ENCODE measurements around the gene SLC16A10.

The SLC16A10 gene

GRCh38 chr6:111269401-111269970, 182.2 kb downstream of the SLC16A10 start:
- TF ChIP-seq CTCF (IDR thresholded peaks at IDR 0.05; ENCODE audit: low read depth, low read length): no peak
- peak in 1 of 2 donors; percentile 32 for DNase-seq (ENCODE audit: low read depth in 2 of 2)
- no peak overlapping the region for H3K4me3 ChIP-seq (replicated peaks in 1 of 2; ENCODE audit: low read depth in 2 of 2, low read length in 2 of 2)

- no peak for TF ChIP-seq CTCF (IDR thresholded peaks at IDR 0.05; ENCODE audit: low read depth, low read length)
- no peak for DNase-seq (ENCODE audit: low read depth in 2 of 2)
- H3K4me3 ChIP-seq (replicated peaks in 1 of 2; ENCODE audit: low read depth in 2 of 2, low read length in 2 of 2): no peak overlapping the region
Observed at GRCh38 chr6:111270121-111270520, 182.8 kb downstream of the SLC16A10 start.

GRCh38 chr6:111274593-111275217, 187.4 kb downstream of the SLC16A10 start:
- no peak overlapping the region for H3K4me3 ChIP-seq (replicated peaks in 1 of 2; ENCODE audit: low read depth in 2 of 2, low read length in 2 of 2)
- no peak for DNase-seq (ENCODE audit: low read depth in 2 of 2)
- TF ChIP-seq CTCF (IDR thresholded peaks at IDR 0.05; ENCODE audit: low read depth, low read length): no peak

GRCh38 chr6:111276335-111276734, 189.0 kb downstream of the SLC16A10 start:
- H3K4me3 ChIP-seq (replicated peaks in 1 of 2; ENCODE audit: low read depth in 2 of 2, low read length in 2 of 2): no peak overlapping the region
- TF ChIP-seq CTCF (IDR thresholded peaks at IDR 0.05; ENCODE audit: low read depth, low read length): no peak
- DNase-seq (ENCODE audit: low read depth in 2 of 2): peak in 1 of 2 donors; percentile 21

- DNase-seq (ENCODE audit: low read depth in 2 of 2): no peak
- TF ChIP-seq CTCF (IDR thresholded peaks at IDR 0.05; ENCODE audit: low read depth, low read length): no peak
- H3K4me3 ChIP-seq (replicated peaks in 1 of 2; ENCODE audit: low read depth in 2 of 2, low read length in 2 of 2): no peak overlapping the region
Observed at GRCh38 chr6:111276736-111277135, 189.4 kb downstream of the SLC16A10 start.

- no peak for DNase-seq (ENCODE audit: low read depth in 2 of 2)
- TF ChIP-seq CTCF (IDR thresholded peaks at IDR 0.05; ENCODE audit: low read depth, low read length): no peak
- H3K4me3 ChIP-seq (replicated peaks in 1 of 2; ENCODE audit: low read depth in 2 of 2, low read length in 2 of 2): no peak overlapping the region
Observed at GRCh38 chr6:111277819-111278218, 190.5 kb downstream of the SLC16A10 start.

- no peak overlapping the region for H3K4me3 ChIP-seq (replicated peaks in 1 of 2; ENCODE audit: low read depth in 2 of 2, low read length in 2 of 2)
- DNase-seq (ENCODE audit: low read depth in 2 of 2): no peak
- no peak for TF ChIP-seq CTCF (IDR thresholded peaks at IDR 0.05; ENCODE audit: low read depth, low read length)
Observed at GRCh38 chr6:111278731-111279130, 191.4 kb downstream of the SLC16A10 start.

All from cardiac fibroblast (primary cell).